Loucy (cell line): ENCODE data around the gene FAM8A1.

Source experiments
- H2AFZ ChIP-seq: fragments of 200-600 bp; sonication (generic); 2 replicates; pipeline ENCODE4 v1.6.0; 2016; ENCODE audit warnings: antibody characterized with exemption, mild to moderate bottlenecking, low read length, moderate library complexity
- H3F3A ChIP-seq: fragments of 200-600 bp; 2 replicates; pipeline ENCODE4 v1.6.0; 2016; ENCODE audit warnings: antibody characterized with exemption, low read depth, mild to moderate bottlenecking
- H3K27me3 ChIP-seq: fragments of 200-600 bp; sonication (generic); 2 replicates; pipeline ENCODE4 v1.6.1; 2014; ENCODE audit warnings: low read length, mild to moderate bottlenecking; ENCODE audit not compliant: insufficient read depth, poor library complexity, severe bottlenecking
- H3K36me3 ChIP-seq: fragments of 200-600 bp; sonication (generic); 2 replicates; pipeline ENCODE4 v1.6.1; 2016; ENCODE audit warnings: low read length; ENCODE audit not compliant: insufficient read depth
- H3K4me1 ChIP-seq: fragments of 200-600 bp; sonication (generic); 2 replicates; pipeline ENCODE4 v1.5.1; 2014; ENCODE audit warnings: low read length, mild to moderate bottlenecking; ENCODE audit not compliant: insufficient read depth, poor library complexity, severe bottlenecking
- H3K4me2 ChIP-seq: fragments of 200-600 bp; sonication (generic); 2 replicates; pipeline ENCODE4 v1.6.0; 2014; ENCODE audit warnings: antibody characterized with exemption, low read length, low read depth, mild to moderate bottlenecking; ENCODE audit not compliant: poor library complexity, severe bottlenecking
- H3K4me3 ChIP-seq: fragments of 200-600 bp; sonication (generic); 2 replicates; pipeline ENCODE4 v1.5.1; 2014; ENCODE audit warnings: low read length, mild to moderate bottlenecking, mixed read lengths; ENCODE audit not compliant: poor library complexity, severe bottlenecking
- H3K79me2 ChIP-seq: fragments of 200-600 bp; sonication (generic); 2 replicates; pipeline ENCODE4 v1.6.1; 2014; ENCODE audit warnings: low read length; ENCODE audit not compliant: insufficient read depth
- H3K9ac ChIP-seq: fragments of 200-600 bp; sonication (generic); 2 replicates; pipeline ENCODE4 v1.6.0; 2014; ENCODE audit warnings: mild to moderate bottlenecking, low read depth, low read length, moderate library complexity; ENCODE audit not compliant: poor library complexity, severe bottlenecking
- H3K9me2 ChIP-seq: fragments of 200-600 bp; sonication (generic); replicated peaks from 2 replicates; pipeline ENCODE4 v1.6.1; 2016; ENCODE audit warnings: low read depth, low read length, mixed read lengths
- H3K9me3 ChIP-seq: fragments of 200-600 bp; sonication (generic); 2 replicates; pipeline ENCODE4 v1.6.1; 2014; ENCODE audit warnings: mild to moderate bottlenecking, antibody characterized with exemption, low read length, low read depth; ENCODE audit not compliant: insufficient read depth
- H4K20me1 ChIP-seq: fragments of 200-600 bp; sonication (generic); 2 replicates; pipeline ENCODE4 v1.6.0; 2014; ENCODE audit warnings: antibody characterized with exemption, low read length, mild to moderate bottlenecking; ENCODE audit not compliant: insufficient read depth, poor library complexity, severe bottlenecking
- CTCF ChIP-seq: fragments of 200-600 bp; sonication (generic); conservative IDR thresholded peaks from 2 replicates; pipeline ENCODE4 v1.5.1; 2014; ENCODE audit warnings: mild to moderate bottlenecking, antibody characterized with exemption, low read length
- EZH2phosphoT487 ChIP-seq: fragments of 200-600 bp; IDR thresholded peaks from 2 replicates; pipeline ENCODE4 v1.6.1; 2018; ENCODE audit warnings: antibody characterized with exemption, mild to moderate bottlenecking, moderate library complexity, borderline replicate concordance

FAM8A1 gene

GRCh38 chr6:17556014-17556413 is 44.1 kb upstream of the FAM8A1 start:
- no peak overlapping the region for H2AFZ ChIP-seq
- H3K9ac ChIP-seq = no peak overlapping the region
- H4K20me1 ChIP-seq = no peaks in the 10 kb centered on the region
- TF ChIP-seq CTCF (no peak), EZH2phosphoT487 (no peak)
- H3F3A ChIP-seq = no peaks in the 10 kb centered on the region
- no peaks in the 10 kb centered on the region for H3K9me3 ChIP-seq
- no peak overlapping the region for H3K4me2 ChIP-seq
- H3K4me1 ChIP-seq = no peaks in the 10 kb centered on the region
- no peak overlapping the region for H3K4me3 ChIP-seq
- no peaks in the 10 kb centered on the region for H3K27me3 ChIP-seq
- H3K79me2 ChIP-seq = no peaks in the 10 kb centered on the region
- H3K36me3 ChIP-seq = no peaks in the 10 kb centered on the region
- H3K9me2 ChIP-seq = no peaks in the 10 kb centered on the region

GRCh38 chr6:17562636-17563035 is 37.5 kb upstream of the FAM8A1 start:
- H2AFZ ChIP-seq = no peak overlapping the region
- no peak overlapping the region for H3K4me3 ChIP-seq
- no peaks in the 10 kb centered on the region for H3K79me2 ChIP-seq
- no peaks in the 10 kb centered on the region for H3K27me3 ChIP-seq
- H3F3A ChIP-seq = no peaks in the 10 kb centered on the region
- H3K9ac ChIP-seq = no peak overlapping the region
- H3K4me1 ChIP-seq = no peaks in the 10 kb centered on the region
- H3K36me3 ChIP-seq = no peaks in the 10 kb centered on the region
- no peak for TF ChIP-seq EZH2phosphoT487
- H3K9me2 ChIP-seq = no peaks in the 10 kb centered on the region
- 0 out of 2 replicates have a peak, but pooled peaks cover 7% of the 10 kb centered on the region for H3K9me3 ChIP-seq
- H4K20me1 ChIP-seq = no peaks in the 10 kb centered on the region
- no peak overlapping the region for H3K4me2 ChIP-seq

- H3K4me3 ChIP-seq = no peak overlapping the region
- no peaks in the 10 kb centered on the region for H3K4me1 ChIP-seq
- H2AFZ ChIP-seq = no peak overlapping the region
- H3K4me2 ChIP-seq = no peak overlapping the region
- H3F3A ChIP-seq = no peaks in the 10 kb centered on the region
- no peaks in the 10 kb centered on the region for H4K20me1 ChIP-seq
- H3K36me3 ChIP-seq = no peaks in the 10 kb centered on the region
- no peaks in the 10 kb centered on the region for H3K9me2 ChIP-seq
- no peak overlapping the region for H3K9ac ChIP-seq
- no peak for TF ChIP-seq EZH2phosphoT487
- TF ChIP-seq CTCF = no peak
- H3K9me3 ChIP-seq = 0 out of 2 replicates have a peak, but pooled peaks cover 7% of the 10 kb centered on the region
- no peaks in the 10 kb centered on the region for H3K79me2 ChIP-seq
- H3K27me3 ChIP-seq = no peaks in the 10 kb centered on the region
Observed at GRCh38 chr6:17565399-17565798, 34.7 kb upstream of the FAM8A1 start.

- Histone ChIP-seq H3K4me3 (no peak overlapping the region), H3K9me2 (no peaks in the 10 kb centered on the region), H3K9me3 (no peaks in the 10 kb centered on the region)
Observed at GRCh38 chr6:17574866-17575560, 25.1 kb upstream of the FAM8A1 start.

More at GRCh38 chr6:17574866-17575560, 25.1 kb upstream of the FAM8A1 start:
- Histone ChIP-seq H3F3A (no peaks in the 10 kb centered on the region), H3K4me1 (no peaks in the 10 kb centered on the region), H2AFZ (no peak overlapping the region), H3K27me3 (no peaks in the 10 kb centered on the region), H3K36me3 (no peaks in the 10 kb centered on the region), H3K9ac (no peak overlapping the region), H3K79me2 (no peaks in the 10 kb centered on the region), H4K20me1 (no peaks in the 10 kb centered on the region), H3K4me2 (no peak overlapping the region)
- TF ChIP-seq CTCF (no peak), EZH2phosphoT487 (no peak)
